ENCODE data around the gene ENOPH1.

DNA sequence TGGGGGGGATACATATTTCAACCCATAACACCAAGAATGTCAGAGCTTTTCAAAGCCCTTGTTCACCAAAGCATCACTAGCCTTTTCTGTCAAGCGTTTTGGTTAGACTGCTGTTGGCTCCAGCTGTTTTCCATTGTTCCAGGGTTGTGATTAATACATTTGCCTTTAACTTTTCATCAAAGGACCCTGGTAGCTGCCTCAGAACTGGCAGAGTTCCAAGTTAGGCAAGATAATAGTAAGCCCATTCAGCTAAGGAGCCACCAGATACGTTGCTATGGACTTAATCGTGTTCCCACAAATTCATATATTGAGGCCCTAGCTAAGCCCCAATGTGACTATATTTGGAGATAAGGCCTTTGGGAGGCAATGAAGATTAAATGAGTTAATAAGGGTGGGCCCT lies 37.1 kb downstream of the ENOPH1 start:
- TF ChIP-seq, protein P1, sequence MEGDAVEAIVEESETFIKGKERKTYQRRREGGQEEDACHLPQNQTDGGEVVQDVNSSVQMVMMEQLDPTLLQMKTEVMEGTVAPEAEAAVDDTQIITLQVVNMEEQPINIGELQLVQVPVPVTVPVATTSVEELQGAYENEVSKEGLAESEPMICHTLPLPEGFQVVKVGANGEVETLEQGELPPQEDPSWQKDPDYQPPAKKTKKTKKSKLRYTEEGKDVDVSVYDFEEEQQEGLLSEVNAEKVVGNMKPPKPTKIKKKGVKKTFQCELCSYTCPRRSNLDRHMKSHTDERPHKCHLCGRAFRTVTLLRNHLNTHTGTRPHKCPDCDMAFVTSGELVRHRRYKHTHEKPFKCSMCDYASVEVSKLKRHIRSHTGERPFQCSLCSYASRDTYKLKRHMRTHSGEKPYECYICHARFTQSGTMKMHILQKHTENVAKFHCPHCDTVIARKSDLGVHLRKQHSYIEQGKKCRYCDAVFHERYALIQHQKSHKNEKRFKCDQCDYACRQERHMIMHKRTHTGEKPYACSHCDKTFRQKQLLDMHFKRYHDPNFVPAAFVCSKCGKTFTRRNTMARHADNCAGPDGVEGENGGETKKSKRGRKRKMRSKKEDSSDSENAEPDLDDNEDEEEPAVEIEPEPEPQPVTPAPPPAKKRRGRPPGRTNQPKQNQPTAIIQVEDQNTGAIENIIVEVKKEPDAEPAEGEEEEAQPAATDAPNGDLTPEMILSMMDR (conservative IDR thresholded peaks at IDR 0.05): no peak
- no peak for TF ChIP-seq EZH2 (IDR thresholded peaks at IDR 0.05; ENCODE audit: low read depth)
